ENCODE measurements around the gene GMPPB. TPM values are rescaled to one million over a fixed set of nuclear protein-coding genes. Genes with fewer than 3 reads are reported as not detected.
"Not testable (repeated sequence)": the region's sequence is repeated elsewhere in the genome, so short reads cannot be mapped to it uniquely, and the experiment has no call there.

The GMPPB gene
- total RNA-seq, 1 donor = 30.2 TPM

GRCh38 chr3:49689046-49689907 is 34.5 kb downstream of the GMPPB start, which contains the start of the genes MST1 and RNF123:
MST1 (minus strand) TSS chr3:49689474; CDS start chr3:49688691, 783 bp downstream.
RNF123 (plus strand) TSS chr3:49689557; CDS start chr3:49691166, 1,609 bp downstream.
- TF ChIP-seq, protein P1, sequence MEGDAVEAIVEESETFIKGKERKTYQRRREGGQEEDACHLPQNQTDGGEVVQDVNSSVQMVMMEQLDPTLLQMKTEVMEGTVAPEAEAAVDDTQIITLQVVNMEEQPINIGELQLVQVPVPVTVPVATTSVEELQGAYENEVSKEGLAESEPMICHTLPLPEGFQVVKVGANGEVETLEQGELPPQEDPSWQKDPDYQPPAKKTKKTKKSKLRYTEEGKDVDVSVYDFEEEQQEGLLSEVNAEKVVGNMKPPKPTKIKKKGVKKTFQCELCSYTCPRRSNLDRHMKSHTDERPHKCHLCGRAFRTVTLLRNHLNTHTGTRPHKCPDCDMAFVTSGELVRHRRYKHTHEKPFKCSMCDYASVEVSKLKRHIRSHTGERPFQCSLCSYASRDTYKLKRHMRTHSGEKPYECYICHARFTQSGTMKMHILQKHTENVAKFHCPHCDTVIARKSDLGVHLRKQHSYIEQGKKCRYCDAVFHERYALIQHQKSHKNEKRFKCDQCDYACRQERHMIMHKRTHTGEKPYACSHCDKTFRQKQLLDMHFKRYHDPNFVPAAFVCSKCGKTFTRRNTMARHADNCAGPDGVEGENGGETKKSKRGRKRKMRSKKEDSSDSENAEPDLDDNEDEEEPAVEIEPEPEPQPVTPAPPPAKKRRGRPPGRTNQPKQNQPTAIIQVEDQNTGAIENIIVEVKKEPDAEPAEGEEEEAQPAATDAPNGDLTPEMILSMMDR (IDR thresholded peaks at IDR 0.05; ENCODE audit: insufficient read depth, low read depth, low read length) = peak; percentile 34
- peak; percentile 91 for DNase-seq (ENCODE audit: low read depth)
- H3K4me3 ChIP-seq (ENCODE audit: low read depth, low read length) = peak within 1 kb of the TSS; percentile 95

DNA sequence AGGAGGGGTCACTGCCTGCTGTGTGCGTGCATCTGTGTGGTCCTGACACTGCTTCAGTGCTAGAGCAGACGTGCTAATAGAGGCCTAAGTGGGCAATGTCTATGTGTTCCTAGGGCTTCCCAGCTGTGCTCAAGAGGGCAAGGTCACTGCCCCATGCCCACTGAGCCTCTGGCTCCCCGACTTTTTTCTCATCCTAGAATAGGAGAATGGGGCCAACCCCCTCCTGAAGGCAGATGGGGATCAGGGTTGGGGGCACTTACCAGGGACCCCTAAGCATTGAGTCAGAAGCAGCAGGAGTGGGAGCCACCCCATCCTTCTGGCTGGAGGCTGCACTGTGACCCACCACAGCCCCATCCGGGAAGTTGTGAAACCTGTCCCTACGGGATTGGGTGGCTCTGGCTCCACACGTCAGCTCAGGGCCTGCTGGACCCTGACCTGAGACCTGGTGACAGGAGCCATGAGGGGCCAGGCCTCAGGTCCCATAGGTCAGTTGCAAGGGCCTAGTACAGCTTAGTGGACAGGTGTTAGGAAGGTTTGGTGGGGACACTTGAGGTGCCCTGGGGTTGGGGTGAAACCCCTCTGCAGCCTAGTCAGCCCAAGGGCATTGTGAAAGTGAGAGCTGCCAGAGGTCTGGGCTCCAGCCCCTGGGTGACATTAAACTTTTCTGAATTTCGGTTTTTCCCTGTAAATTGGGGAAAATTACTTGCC is 35.3 kb downstream of the GMPPB start:
- peak overlapping the region; percentile 95 for H3K4me3 ChIP-seq (ENCODE audit: low read depth, low read length)
- DNase-seq (ENCODE audit: low read depth) = not testable (repeated sequence)

DNA sequence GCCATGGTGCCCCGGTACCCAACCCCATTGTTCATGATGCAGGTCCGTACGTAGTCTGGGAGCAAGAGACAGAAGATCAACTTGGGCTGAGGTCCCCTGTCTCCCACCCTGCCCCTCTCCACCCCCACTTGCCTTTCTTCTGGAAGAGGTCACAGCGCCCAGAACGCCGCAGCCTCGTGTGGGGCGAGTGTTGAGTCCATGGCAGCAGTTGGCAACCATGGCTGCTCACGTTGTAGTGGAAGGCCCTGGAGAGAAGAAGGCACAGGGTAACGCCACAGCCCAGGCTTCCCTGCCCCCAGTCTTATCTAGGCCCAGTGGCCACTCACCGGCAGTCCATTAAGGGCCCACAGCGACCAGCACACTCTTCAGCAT is 36.3 kb downstream of the GMPPB start:
- H3K4me3 ChIP-seq (ENCODE audit: low read depth, low read length) = not testable (repeated sequence)

GRCh38 chr3:49686769-49687423 is 36.9 kb downstream of the GMPPB start:
- DNase-seq (ENCODE audit: low read depth) = peak; percentile 44
- peak overlapping the region; percentile 43 for H3K4me3 ChIP-seq (ENCODE audit: low read depth, low read length)

More for the DNA sequence above, 36.3 kb downstream of the GMPPB start:
- not testable (repeated sequence) for DNase-seq (ENCODE audit: low read depth)

- H3K4me3 ChIP-seq (ENCODE audit: low read depth, low read length) = peak overlapping the region; percentile 43
- not testable (repeated sequence) for DNase-seq (ENCODE audit: low read depth)
These were observed 37.4 kb downstream of the GMPPB start for GRCh38 chr3:49686346-49686745.

GRCh38 chr3:49685846-49686245 is 37.9 kb downstream of the GMPPB start:
- DNase-seq (ENCODE audit: low read depth); H3K4me3 ChIP-seq (ENCODE audit: low read depth, low read length): not testable (repeated sequence)

- not testable (repeated sequence) for DNase-seq (ENCODE audit: low read depth); H3K4me3 ChIP-seq (ENCODE audit: low read depth, low read length)
These were observed 38.6 kb downstream of the GMPPB start for GRCh38 chr3:49685103-49685502.

DNA sequence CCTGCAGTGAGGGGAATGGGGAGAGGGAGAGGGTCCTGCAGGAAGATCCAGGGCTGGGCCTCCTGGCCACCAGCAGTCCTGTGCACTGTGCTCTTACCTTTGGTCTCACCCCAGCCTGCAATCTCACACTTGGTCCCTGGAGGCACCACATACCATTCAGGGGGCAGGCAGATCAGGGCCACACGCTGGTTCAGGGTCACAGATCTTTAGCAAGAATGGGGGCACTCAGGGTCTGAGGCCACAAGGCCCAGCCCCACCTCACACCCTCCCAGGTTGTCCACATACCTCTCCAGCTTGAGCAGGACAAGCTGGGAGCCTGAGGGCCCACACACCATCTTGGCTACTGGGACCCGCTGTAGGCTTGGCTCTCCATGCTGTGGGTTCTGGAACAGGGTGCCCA is 39.3 kb downstream of the GMPPB start:
- DNase-seq (ENCODE audit: low read depth) = not testable (repeated sequence)

GRCh38 chr3:49683162-49683561 is 40.6 kb downstream of the GMPPB start:
- H3K4me3 ChIP-seq (ENCODE audit: low read depth, low read length) = no peak overlapping the region
- TF ChIP-seq, protein P1 (IDR thresholded peaks at IDR 0.05; ENCODE audit: insufficient read depth, low read depth, low read length) = no peak
- DNase-seq (ENCODE audit: low read depth) = no peak

More for the DNA sequence above, 39.3 kb downstream of the GMPPB start:
- H3K4me3 ChIP-seq (ENCODE audit: low read depth, low read length) = not testable (repeated sequence)

DNA sequence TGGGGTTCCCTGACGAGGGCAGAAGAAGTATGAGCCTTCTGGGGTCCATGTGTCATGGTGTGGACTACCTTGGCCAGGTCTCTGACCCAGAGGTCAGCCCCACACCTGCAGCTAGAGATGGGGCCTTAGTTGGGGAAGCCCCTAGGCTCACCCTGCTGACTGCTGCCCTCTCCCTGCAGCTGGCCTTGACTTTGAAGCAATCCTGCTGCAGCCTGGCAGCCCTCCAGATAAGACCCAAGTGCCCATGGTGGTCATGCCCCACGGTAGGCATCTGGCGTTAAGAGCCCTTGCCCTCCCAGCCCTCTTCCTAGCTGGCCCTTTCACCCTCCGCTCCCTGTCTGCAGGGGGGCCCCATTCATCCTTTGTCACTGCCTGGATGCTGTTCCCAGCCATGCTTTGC is 42.2 kb downstream of the GMPPB start:
- DNase-seq (ENCODE audit: low read depth) = no peak
- TF ChIP-seq, protein P1 (IDR thresholded peaks at IDR 0.05; ENCODE audit: insufficient read depth, low read depth, low read length) = no peak
- H3K4me3 ChIP-seq (ENCODE audit: low read depth, low read length) = no peak overlapping the region
